22Rv1 (cell line): ENCODE data around the gene BCAP31.

Experiments used
- ZFX ChIP-seq: fragments of 450-650 bp; IDR thresholded peaks from 2 replicates; pipeline ENCODE4 v1.6.1; 2017; ENCODE audit warnings: antibody characterized with exemption, borderline replicate concordance
- TF ChIP-seq, protein P1 (sequence below): fragments of 450-650 bp; IDR thresholded peaks from 2 replicates; pipeline ENCODE4 v1.5.1; 2017; ENCODE audit warnings: mild to moderate bottlenecking

DNA sequence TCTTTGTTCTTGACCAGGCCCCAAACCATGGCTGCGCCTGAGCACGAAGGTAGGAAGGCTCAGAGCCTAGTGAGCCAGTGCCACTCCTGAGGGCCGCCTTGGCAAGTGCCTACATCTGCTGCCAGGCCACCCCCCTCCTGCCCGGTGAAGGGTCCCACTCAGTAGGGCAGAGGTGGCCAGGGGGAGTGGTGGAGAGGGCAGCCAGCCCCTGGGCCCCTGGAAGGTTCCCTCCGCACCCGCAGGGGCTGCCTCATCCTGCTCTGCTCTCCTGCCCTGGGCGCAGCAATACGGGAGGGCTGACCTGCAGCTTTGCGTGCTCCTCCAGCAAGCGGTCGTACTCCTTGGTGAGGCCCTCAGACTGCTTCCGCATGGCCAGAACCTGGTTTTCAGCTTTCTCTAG is 22.5 kb downstream of the BCAP31 start:
- TF ChIP-seq, protein P1, sequence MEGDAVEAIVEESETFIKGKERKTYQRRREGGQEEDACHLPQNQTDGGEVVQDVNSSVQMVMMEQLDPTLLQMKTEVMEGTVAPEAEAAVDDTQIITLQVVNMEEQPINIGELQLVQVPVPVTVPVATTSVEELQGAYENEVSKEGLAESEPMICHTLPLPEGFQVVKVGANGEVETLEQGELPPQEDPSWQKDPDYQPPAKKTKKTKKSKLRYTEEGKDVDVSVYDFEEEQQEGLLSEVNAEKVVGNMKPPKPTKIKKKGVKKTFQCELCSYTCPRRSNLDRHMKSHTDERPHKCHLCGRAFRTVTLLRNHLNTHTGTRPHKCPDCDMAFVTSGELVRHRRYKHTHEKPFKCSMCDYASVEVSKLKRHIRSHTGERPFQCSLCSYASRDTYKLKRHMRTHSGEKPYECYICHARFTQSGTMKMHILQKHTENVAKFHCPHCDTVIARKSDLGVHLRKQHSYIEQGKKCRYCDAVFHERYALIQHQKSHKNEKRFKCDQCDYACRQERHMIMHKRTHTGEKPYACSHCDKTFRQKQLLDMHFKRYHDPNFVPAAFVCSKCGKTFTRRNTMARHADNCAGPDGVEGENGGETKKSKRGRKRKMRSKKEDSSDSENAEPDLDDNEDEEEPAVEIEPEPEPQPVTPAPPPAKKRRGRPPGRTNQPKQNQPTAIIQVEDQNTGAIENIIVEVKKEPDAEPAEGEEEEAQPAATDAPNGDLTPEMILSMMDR, result no peak
- no peak for TF ChIP-seq ZFX
